ENCODE measurements around the gene SNX15.

GRCh38 chr11:65063532-65063931 lies 36.3 kb downstream of the SNX15 start:
- TF ChIP-seq CTCF (IDR thresholded peaks at IDR 0.05) (no peak), POLR2A (IDR thresholded peaks at IDR 0.05) (no peak)

Measured in testis (tissue), 2 donors.